Activated B cell treated with CpG ODN at 0.5 μM for 24 hours (primary cell): Measurements from ENCODE around the gene ADGRB2. TPM values are rescaled to one million over a fixed set of nuclear protein-coding genes. Genes with fewer than 3 reads are reported as not detected.

ENCODE experiments used
- ATAC-seq: fragments of 200-7000 bp; cut with Tn5 transposase; one replicate; pipeline ENCODE4 v1.10.0; 2021; ENCODE audit warnings: low read depth, mild to moderate bottlenecking, moderate library complexity
- CTCF ChIA-PET: fragments of 350-600 bp; sonication (Branson Sonifier 250); formaldehyde crosslinking; loops from one replicate; lab custom pipeline; 2021; ENCODE audit warnings: antibody characterized with exemption; lab: Charles Lee
- POLR2A ChIA-PET: fragments of 350-600 bp; sonication (Branson Sonifier 250); formaldehyde crosslinking; loops from one replicate; lab custom pipeline; 2021; ENCODE audit warnings: antibody characterized with exemption; lab: Charles Lee
- DNase-seq: peaks from one replicate; pipeline ENCODE4 v3.0.0; 2022
- H3K27ac Mint-ChIP-seq: one replicate; pipeline ENCODE4 v1.8.0; 2020; ENCODE audit warnings: mixed read lengths
- H3K27me3 Mint-ChIP-seq: one replicate; pipeline ENCODE4 v1.8.0; 2021; ENCODE audit warnings: mixed read lengths
- H3K36me3 Mint-ChIP-seq: one replicate; pipeline ENCODE4 v1.8.0; 2021; ENCODE audit warnings: low read depth, mixed read lengths
- H3K4me1 Mint-ChIP-seq: one replicate; pipeline ENCODE4 v1.8.0; 2021; ENCODE audit warnings: mixed read lengths
- H3K4me3 Mint-ChIP-seq: one replicate; pipeline ENCODE4 v1.8.0; 2020; ENCODE audit warnings: mild to moderate bottlenecking, mixed read lengths
- H3K9me3 Mint-ChIP-seq: one replicate; pipeline ENCODE4 v1.8.0; 2020; ENCODE audit warnings: mixed read lengths
- intact Hi-C: fragments of 100-400 bp; cut with micrococcal nuclease; formaldehyde crosslinking; loops from one replicate; pipeline ENCODE4 v1.15.1; 2024
- total RNA-seq: library from RNA; stranded (reverse); gene quantifications from 2 replicates; pipeline ENCODE4 v1.2.3, GENCODE V29; 2022
- TF ChIP-seq, protein P1 (sequence below): fragments of 200-600 bp; IDR thresholded peaks from one replicate; pipeline ENCODE4 v1.8.0; 2022; ENCODE audit warnings: antibody characterized with exemption, mild to moderate bottlenecking

ADGRB2 gene
- total RNA-seq, 1 donor from 2014 or later, result 6.3 TPM

GRCh38 chr1:31762726-31763670 lies 1.1 kb downstream of the ADGRB2 start:
- CTCF ChIA-PET, result interaction anchor here (0.6 to 4.7 kb wide), 11 partner anchors 12 to 300 kb away, joined by 3 to 68 read pairs (median 5); partner anchors contain the start of gene PTP4A2
- ATAC-seq (peak; percentile 51), DNase-seq (peak; percentile 79)
- Mint-ChIP-seq H3K9me3 (no peaks in the 10 kb centered on the region), H3K4me1 (peaks cover 32% of the 10 kb centered on the region), H3K27ac (no peak overlapping the region), H3K4me3 (peak overlapping the region; percentile 78), H3K27me3 (peaks cover 3% of the 10 kb centered on the region), H3K36me3 (no peaks in the 10 kb centered on the region)
- TF ChIP-seq, protein P1, sequence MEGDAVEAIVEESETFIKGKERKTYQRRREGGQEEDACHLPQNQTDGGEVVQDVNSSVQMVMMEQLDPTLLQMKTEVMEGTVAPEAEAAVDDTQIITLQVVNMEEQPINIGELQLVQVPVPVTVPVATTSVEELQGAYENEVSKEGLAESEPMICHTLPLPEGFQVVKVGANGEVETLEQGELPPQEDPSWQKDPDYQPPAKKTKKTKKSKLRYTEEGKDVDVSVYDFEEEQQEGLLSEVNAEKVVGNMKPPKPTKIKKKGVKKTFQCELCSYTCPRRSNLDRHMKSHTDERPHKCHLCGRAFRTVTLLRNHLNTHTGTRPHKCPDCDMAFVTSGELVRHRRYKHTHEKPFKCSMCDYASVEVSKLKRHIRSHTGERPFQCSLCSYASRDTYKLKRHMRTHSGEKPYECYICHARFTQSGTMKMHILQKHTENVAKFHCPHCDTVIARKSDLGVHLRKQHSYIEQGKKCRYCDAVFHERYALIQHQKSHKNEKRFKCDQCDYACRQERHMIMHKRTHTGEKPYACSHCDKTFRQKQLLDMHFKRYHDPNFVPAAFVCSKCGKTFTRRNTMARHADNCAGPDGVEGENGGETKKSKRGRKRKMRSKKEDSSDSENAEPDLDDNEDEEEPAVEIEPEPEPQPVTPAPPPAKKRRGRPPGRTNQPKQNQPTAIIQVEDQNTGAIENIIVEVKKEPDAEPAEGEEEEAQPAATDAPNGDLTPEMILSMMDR, result no peak
- intact Hi-C loops, result loop anchor here (2.0 to 5.0 kb wide), 3 partner anchors 174 to 300 kb away; partner anchors contain the start of gene PTP4A2
- POLR2A ChIA-PET, result interaction anchor here (0.6 to 4.3 kb wide), 6 partner anchors 18 to 488 kb away, joined by 4 to 41 read pairs (median 7); partner anchors contain the start of gene LCK

DNA sequence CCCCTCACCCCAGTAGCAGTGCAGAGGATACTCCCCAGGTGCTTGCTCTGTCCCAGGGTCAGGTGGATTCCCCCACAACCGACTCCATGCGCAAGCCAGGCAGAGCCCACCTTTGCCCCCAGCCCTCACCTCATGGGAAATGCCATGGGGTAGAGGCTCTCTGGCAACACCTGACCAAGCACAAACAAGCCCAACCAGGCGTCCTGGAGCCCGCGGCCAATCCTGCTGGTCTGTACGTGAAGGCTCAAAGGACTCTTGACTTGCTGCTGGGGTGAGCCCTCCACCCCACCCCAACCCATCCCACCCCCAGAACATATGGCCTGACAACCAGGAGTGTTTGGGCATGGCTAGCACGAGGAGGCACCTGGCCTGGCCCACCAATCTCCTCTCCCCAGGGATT lies 1.8 kb downstream of the ADGRB2 start:
- Mint-ChIP-seq H3K36me3 (no peaks in the 10 kb centered on the region), H3K9me3 (no peaks in the 10 kb centered on the region), H3K4me3 (no peak overlapping the region), H3K27me3 (peaks cover 3% of the 10 kb centered on the region), H3K4me1 (peaks cover 32% of the 10 kb centered on the region), H3K27ac (no peak overlapping the region)
- CTCF ChIA-PET, result interaction anchor here (0.9 to 4.7 kb wide), 9 partner anchors 11 to 301 kb away, joined by 3 to 68 read pairs (median 5); partner anchors contain the start of gene PTP4A2
- DNase-seq (no peak), ATAC-seq (no peak)
- POLR2A ChIA-PET, result interaction anchor here (0.6 to 4.3 kb wide), 5 partner anchors 22 to 241 kb away, joined by 4 to 41 read pairs (median 8); no protein-coding TSS in a partner anchor
- TF ChIP-seq, protein P1, result no peak
- intact Hi-C loops, result loop anchor here (2.0 to 5.0 kb wide), 3 partner anchors 175 to 300 kb away; partner anchors contain the start of gene PTP4A2

DNA sequence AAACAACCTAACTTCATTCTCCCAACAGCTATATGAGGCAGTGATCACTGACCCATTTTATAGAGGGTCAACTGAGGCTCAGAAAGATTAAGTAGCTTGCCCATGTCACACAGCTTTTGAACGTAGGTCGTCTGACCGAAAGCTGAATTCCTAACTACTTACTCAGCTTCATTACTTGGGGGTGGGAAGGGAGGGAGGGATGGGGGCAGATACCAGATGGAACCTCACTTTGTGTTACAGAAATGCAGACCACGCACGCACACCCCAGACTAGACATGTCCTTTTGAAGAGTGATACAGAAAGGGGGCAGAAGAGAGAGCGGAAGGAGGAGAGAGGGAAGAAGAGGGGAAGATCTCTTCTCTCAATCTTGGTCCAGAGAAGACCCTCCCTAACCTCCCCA lies 2.3 kb downstream of the ADGRB2 start:
- no peaks in the 10 kb centered on the region for H3K9me3 Mint-ChIP-seq
- ATAC-seq (no peak), DNase-seq (no peak)
- ChIA-PET CTCF (interaction anchor here (1.3 to 4.7 kb wide), 2 partner anchors 23 to 27 kb away, joined by 5 to 68 read pairs; no protein-coding TSS in a partner anchor), POLR2A (interaction anchor here (0.6 to 4.3 kb wide), 5 partner anchors 23 to 241 kb away, joined by 4 to 41 read pairs (median 7); no protein-coding TSS in a partner anchor)
- H3K36me3 Mint-ChIP-seq, result no peaks in the 10 kb centered on the region
- H3K27me3 Mint-ChIP-seq, result peaks cover 3% of the 10 kb centered on the region
- TF ChIP-seq, protein P1, result no peak
- H3K27ac Mint-ChIP-seq, result no peak overlapping the region
- peak overlapping the region; percentile 11 for H3K4me3 Mint-ChIP-seq
- intact Hi-C loops, result loop anchor here (1.0 to 5.0 kb wide), 5 partner anchors 17 to 301 kb away; partner anchors contain the start of gene PTP4A2
- H3K4me1 Mint-ChIP-seq, result peaks cover 32% of the 10 kb centered on the region

DNA sequence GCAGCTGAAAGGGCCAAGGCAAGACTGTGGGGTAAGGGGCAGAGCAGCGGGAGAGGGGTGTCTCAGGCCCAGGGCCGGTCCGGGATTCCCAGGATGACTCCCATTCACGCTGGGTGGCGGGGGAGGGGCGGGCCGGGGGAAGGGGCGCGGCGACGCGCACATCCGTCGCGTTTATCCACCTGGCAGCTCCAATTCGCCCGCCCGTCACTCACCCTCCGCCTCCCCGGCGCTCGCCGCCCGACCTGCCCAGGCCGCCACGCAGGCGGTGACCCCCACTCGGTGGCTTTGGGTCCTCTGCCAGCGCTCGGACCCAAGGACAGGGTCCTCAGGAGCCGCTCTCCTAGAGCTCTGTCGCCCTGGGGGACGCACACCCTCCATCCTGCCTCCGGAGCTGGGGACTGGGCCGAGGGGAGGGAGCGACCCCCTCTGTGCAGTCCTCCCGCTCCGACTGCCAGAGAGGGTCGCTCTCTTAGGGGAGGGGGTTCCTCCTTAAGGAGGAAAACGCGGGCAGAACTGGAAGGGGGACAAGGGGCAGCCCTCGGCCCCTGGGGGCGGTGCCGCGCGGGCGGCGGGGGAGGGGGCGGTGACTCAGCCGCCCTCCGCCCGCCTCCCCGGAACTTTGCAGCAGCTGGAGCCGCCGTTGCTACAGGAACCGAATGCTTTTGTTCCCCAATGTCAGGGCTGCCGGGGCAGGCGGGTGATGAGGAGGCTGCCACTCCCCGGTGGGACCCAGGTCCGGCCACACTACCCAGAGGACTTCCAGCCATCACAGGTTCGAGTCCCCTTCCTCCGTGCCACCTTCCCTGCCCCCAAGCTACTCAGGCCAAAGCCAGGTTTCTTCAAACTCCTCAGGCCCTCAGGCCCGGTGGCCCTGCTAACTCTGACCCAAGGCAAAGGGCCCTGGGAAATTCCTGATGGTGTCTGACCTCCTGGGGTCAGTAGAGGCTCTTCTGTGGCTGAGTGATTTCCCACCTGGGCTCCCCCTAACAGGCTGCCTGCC lies 3.4 kb downstream of the ADGRB2 start:
- Mint-ChIP-seq H3K4me3 (peak overlapping the region; percentile 77), H3K36me3 (no peaks in the 10 kb centered on the region), H3K9me3 (no peaks in the 10 kb centered on the region), H3K27me3 (peaks cover 3% of the 10 kb centered on the region), H3K4me1 (peaks cover 32% of the 10 kb centered on the region), H3K27ac (no peak overlapping the region)
- POLR2A ChIA-PET, result interaction anchor here (0.6 to 4.3 kb wide), 8 partner anchors 8 to 289 kb away, joined by 3 to 41 read pairs (median 6); no protein-coding TSS in a partner anchor
- intact Hi-C loops, result loop anchor here (1.0 to 5.0 kb wide), 3 partner anchors 16 to 177 kb away; partner anchors contain the start of gene PTP4A2
- DNase-seq (peak; percentile 70), ATAC-seq (peak; percentile 70)
- TF ChIP-seq, protein P1, result no peak
- CTCF ChIA-PET, result interaction anchor here (0.6 to 4.7 kb wide), 7 partner anchors 10 to 195 kb away, joined by 3 to 68 read pairs (median 3); no protein-coding TSS in a partner anchor
